GM20000 (cell line): ENCODE results near the gene MYORG.

Experiments
- DNase-seq: peaks from one replicate; pipeline ENCODE4 v3.0.0; 2012; ENCODE audit warnings: low spot score
- CTCF ChIP-seq: IDR thresholded peaks from 2 replicates; pipeline ENCODE4 v1.5.1; 2012; ENCODE audit warnings: mild to moderate bottlenecking, control low read depth; ENCODE audit errors: extremely low read depth, missing control alignments

Gene MYORG

GRCh38 chr9:34322899-34323591 is 53.7 kb downstream of the MYORG start:
- DNase-seq, result no peak
- no peak for TF ChIP-seq CTCF

GRCh38 chr9:34321451-34321850 is 55.2 kb downstream of the MYORG start:
- no peak for DNase-seq
- TF ChIP-seq CTCF, result no peak

GRCh38 chr9:34318163-34318790 is 58.4 kb downstream of the MYORG start:
- no peak for DNase-seq
- TF ChIP-seq CTCF, result no peak

GRCh38 chr9:34317436-34317835 is 59.3 kb downstream of the MYORG start:
- TF ChIP-seq CTCF, result no peak
- DNase-seq, result no peak
